CD14-positive monocyte (primary cell): ENCODE data around the gene DES. TPM values are rescaled to one million over a fixed set of nuclear protein-coding genes. Genes with fewer than 3 reads are reported as not detected.

Experiments used
- DNase-seq, 3 donors: peaks; one replicate each; pipeline ENCODE4 v3.0.0-alpha.2; 2011 to 2022
- H2AFZ ChIP-seq: 2 replicates; pipeline ENCODE4 v1.6.0; 2012; ENCODE audit warnings: mild to moderate bottlenecking, low read depth, low read length, inconsistent platforms; ENCODE audit not compliant: insufficient read depth, poor library complexity, severe bottlenecking
- H3K27ac ChIP-seq, 2 donors: 1 replicate in 1 of 2; 2 replicates in 1 of 2; pipeline ENCODE4 v1.5.1; 2012 to 2013; ENCODE audit warnings: low read length in 2 of 2, control low read depth in 1 of 2, inconsistent platforms in 1 of 2, low read depth in 1 of 2, mild to moderate bottlenecking in 1 of 2
- H3K27me3 ChIP-seq, 2 donors: one replicate each; pipeline versions ENCODE4 v1.6.0 to v1.6.1; 2011 to 2013; ENCODE audit warnings: low read length in 2 of 2; ENCODE audit not compliant: control insufficient read depth in 2 of 2, insufficient read depth in 2 of 2
- H3K36me3 ChIP-seq, 2 donors: replicated peaks in 1 of 2; 1 replicate in 1 of 2; 2 replicates in 1 of 2; pipeline versions ENCODE4 v1.5.1 to v1.6.1; 2012 to 2013; ENCODE audit warnings: low read length in 2 of 2, control low read depth in 1 of 2, inconsistent platforms in 1 of 2, mild to moderate bottlenecking in 1 of 2; ENCODE audit not compliant: insufficient read depth in 2 of 2, control insufficient read depth in 1 of 2
- H3K4me1 ChIP-seq, 2 donors: 1 replicate in 1 of 2; 2 replicates in 1 of 2; pipeline versions ENCODE4 v1.5.1 to v1.6.1; 2012 to 2013; ENCODE audit warnings: low read length in 2 of 2, control low read depth in 1 of 2, inconsistent platforms in 1 of 2, mild to moderate bottlenecking in 1 of 2, moderate library complexity in 1 of 2; ENCODE audit not compliant: insufficient read depth in 2 of 2, control insufficient read depth in 1 of 2
- H3K4me2 ChIP-seq: replicated peaks from 2 replicates; pipeline ENCODE3; 2012; ENCODE audit warnings: low read length, moderate library complexity, mild to moderate bottlenecking; ENCODE audit not compliant: poor library complexity, severe bottlenecking; ENCODE audit errors: extremely low read depth
- H3K4me3 ChIP-seq, 3 experiments: fragments of 200-600 bp in 1 of 3; sonication (generic) in 1 of 3; replicated peaks in 1 of 3; 1 replicate in 2 of 3; 2 replicates in 1 of 3; pipeline ENCODE4 v1.5.1; 2011 to 2013; ENCODE audit warnings: low read length in 3 of 3, mild to moderate bottlenecking in 3 of 3, control low read depth in 2 of 3, low read depth in 2 of 3, inconsistent platforms in 1 of 3, moderate library complexity in 1 of 3
- H3K79me2 ChIP-seq: 2 replicates; pipeline ENCODE4 v1.6.0; 2012; ENCODE audit warnings: mild to moderate bottlenecking, control low read depth, inconsistent platforms, low read length, moderate library complexity; ENCODE audit not compliant: insufficient read depth
- H3K9ac ChIP-seq: 2 replicates; pipeline ENCODE4 v1.6.0; 2017; ENCODE audit warnings: low read length, mild to moderate bottlenecking; ENCODE audit not compliant: insufficient read depth, poor library complexity, severe bottlenecking
- H3K9me3 ChIP-seq, 2 donors: replicated peaks in 1 of 2; 1 replicate in 1 of 2; 2 replicates in 1 of 2; pipeline versions ENCODE4 v1.5.1 to v1.6.1; 2012 to 2013; ENCODE audit warnings: low read length in 2 of 2, control low read depth in 1 of 2; ENCODE audit not compliant: control insufficient read depth in 1 of 2, insufficient read depth in 1 of 2
- H4K20me1 ChIP-seq: 2 replicates; pipeline ENCODE4 v1.6.0; 2012; ENCODE audit warnings: mild to moderate bottlenecking, low read length, control low read depth, moderate library complexity; ENCODE audit not compliant: insufficient read depth
- H3K27ac Mint-ChIP-seq, 7 donors: one replicate each; pipeline ENCODE4 v1.8.0; 2020; ENCODE audit warnings: mild to moderate bottlenecking in 7 of 7, mixed read lengths in 7 of 7, moderate library complexity in 6 of 7, inconsistent platforms in 2 of 7
- H3K27me3 Mint-ChIP-seq, 3 donors: one replicate each; pipeline ENCODE4 v1.8.0; 2021 to 2022; ENCODE audit warnings: low read depth in 3 of 3, mild to moderate bottlenecking in 3 of 3, mixed read lengths in 3 of 3, moderate library complexity in 3 of 3, inconsistent platforms in 1 of 3
- H3K36me3 Mint-ChIP-seq, 2 donors: one replicate each; pipeline ENCODE4 v1.8.0; 2020; ENCODE audit warnings: mixed read lengths in 2 of 2, inconsistent platforms in 1 of 2, mild to moderate bottlenecking in 1 of 2
- H3K4me1 Mint-ChIP-seq: one replicate; pipeline ENCODE4 v1.8.0; 2020; ENCODE audit warnings: mild to moderate bottlenecking, mixed read lengths
- H3K4me3 Mint-ChIP-seq, 2 donors: one replicate each; pipeline ENCODE4 v1.8.0; 2020; ENCODE audit warnings: mild to moderate bottlenecking in 2 of 2, mixed read lengths in 2 of 2, moderate library complexity in 1 of 2
- H3K9me3 Mint-ChIP-seq, 7 donors: one replicate each; pipeline ENCODE4 v1.8.0; 2020 to 2022; ENCODE audit warnings: mixed read lengths in 7 of 7, mild to moderate bottlenecking in 6 of 7, moderate library complexity in 6 of 7, inconsistent platforms in 2 of 7
- WGBS: methylation state at CpG from one replicate; pipeline ENCODE4 v1.1.5; 2013; ENCODE audit warnings: missing lambda C conversion rate; ENCODE audit not compliant: insufficient coverage; 5-methylcytosine and 5-hydroxymethylcytosine counted together
- intact Hi-C, 2 donors: fragments of 100-400 bp; cut with micrococcal nuclease; formaldehyde crosslinking; loops; one replicate each; pipeline versions ENCODE4 v1.15.0 to v1.15.1; 2023
- polyA plus RNA-seq, 3 donors: library from polyadenylated mRNA; depleted of rRNA in 1 of 3; unstranded in 2 of 3; stranded (reverse) in 1 of 3; fragments of 300-500 nt in 2 of 3; fragments of >200 nt in 1 of 3; fragmentation: Illumina TruSeq in 2 of 3; gene quantifications; 1 replicate in 2 of 3; 2 replicates in 1 of 3; pipeline ENCODE4 v1.2.3, GENCODE V29; 2012 to 2021
- TF ChIP-seq, protein P1 (sequence below): fragments of 200-600 bp; IDR thresholded peaks from one replicate; pipeline ENCODE4 v1.8.0; 2022; ENCODE audit warnings: antibody characterized with exemption, mild to moderate bottlenecking

The DES gene
- polyA plus RNA-seq, 3 donors = 2.4 to 4.0 (median 2.4) TPM

DNA sequence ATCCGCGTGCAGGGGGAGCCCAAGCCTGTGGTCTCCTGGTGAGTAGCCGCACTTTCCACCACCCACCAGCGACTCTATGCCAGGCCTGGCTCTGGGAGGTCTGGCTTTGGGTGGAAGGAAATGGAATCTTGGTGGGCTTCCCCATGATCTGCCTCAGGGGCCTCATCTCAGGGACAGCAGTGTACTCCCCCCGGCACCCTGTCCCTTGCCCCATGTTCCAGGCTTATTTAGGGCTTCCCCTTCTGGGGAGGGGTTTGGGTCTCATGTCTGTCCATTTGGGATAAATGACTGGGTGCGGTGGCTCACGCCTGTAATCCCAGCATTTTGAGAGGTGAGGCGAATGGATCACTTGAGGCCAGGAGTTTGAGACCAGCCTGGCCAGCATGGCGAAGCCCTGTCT, 44.2 kb downstream of the DES start:
- H3K4me1 Mint-ChIP-seq = no peaks in the 10 kb centered on the region
- WGBS = 100% methylated on average over 1 of the region's 9 CpGs
- no peaks in the 10 kb centered on the region for H3K27me3 ChIP-seq
- H3K4me1 ChIP-seq = no peaks in the 10 kb centered on the region
- no peak overlapping the region for H3K4me3 ChIP-seq
- no peaks in the 10 kb centered on the region for H3K36me3 ChIP-seq
- DNase-seq = no peak
- H3K4me2 ChIP-seq = no peak overlapping the region
- no peaks in the 10 kb centered on the region for H3K9me3 ChIP-seq
- no peak overlapping the region for H3K27ac ChIP-seq
- H3K9me3 Mint-ChIP-seq = peaks cover 0 to 2% (median 0%) of the 10 kb centered on the region in 7 donors
- H2AFZ ChIP-seq = no peak overlapping the region
- no peak overlapping the region for H3K27ac Mint-ChIP-seq
- H3K4me3 Mint-ChIP-seq = no peak overlapping the region
- H3K79me2 ChIP-seq = no peaks in the 10 kb centered on the region
- TF ChIP-seq, protein P1, sequence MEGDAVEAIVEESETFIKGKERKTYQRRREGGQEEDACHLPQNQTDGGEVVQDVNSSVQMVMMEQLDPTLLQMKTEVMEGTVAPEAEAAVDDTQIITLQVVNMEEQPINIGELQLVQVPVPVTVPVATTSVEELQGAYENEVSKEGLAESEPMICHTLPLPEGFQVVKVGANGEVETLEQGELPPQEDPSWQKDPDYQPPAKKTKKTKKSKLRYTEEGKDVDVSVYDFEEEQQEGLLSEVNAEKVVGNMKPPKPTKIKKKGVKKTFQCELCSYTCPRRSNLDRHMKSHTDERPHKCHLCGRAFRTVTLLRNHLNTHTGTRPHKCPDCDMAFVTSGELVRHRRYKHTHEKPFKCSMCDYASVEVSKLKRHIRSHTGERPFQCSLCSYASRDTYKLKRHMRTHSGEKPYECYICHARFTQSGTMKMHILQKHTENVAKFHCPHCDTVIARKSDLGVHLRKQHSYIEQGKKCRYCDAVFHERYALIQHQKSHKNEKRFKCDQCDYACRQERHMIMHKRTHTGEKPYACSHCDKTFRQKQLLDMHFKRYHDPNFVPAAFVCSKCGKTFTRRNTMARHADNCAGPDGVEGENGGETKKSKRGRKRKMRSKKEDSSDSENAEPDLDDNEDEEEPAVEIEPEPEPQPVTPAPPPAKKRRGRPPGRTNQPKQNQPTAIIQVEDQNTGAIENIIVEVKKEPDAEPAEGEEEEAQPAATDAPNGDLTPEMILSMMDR = no peak
- H3K9ac ChIP-seq = no peak overlapping the region
- H3K27me3 Mint-ChIP-seq = peaks cover 2 to 7% (median 7%) of the 10 kb centered on the region in 3 donors
- intact Hi-C loops = loop anchor here in 1 of 2 donors (5.0 kb wide), 1 partner anchor 65 kb away; no protein-coding TSS in a partner anchor
- no peaks in the 10 kb centered on the region for H3K36me3 Mint-ChIP-seq
- no peaks in the 10 kb centered on the region for H4K20me1 ChIP-seq

DNA sequence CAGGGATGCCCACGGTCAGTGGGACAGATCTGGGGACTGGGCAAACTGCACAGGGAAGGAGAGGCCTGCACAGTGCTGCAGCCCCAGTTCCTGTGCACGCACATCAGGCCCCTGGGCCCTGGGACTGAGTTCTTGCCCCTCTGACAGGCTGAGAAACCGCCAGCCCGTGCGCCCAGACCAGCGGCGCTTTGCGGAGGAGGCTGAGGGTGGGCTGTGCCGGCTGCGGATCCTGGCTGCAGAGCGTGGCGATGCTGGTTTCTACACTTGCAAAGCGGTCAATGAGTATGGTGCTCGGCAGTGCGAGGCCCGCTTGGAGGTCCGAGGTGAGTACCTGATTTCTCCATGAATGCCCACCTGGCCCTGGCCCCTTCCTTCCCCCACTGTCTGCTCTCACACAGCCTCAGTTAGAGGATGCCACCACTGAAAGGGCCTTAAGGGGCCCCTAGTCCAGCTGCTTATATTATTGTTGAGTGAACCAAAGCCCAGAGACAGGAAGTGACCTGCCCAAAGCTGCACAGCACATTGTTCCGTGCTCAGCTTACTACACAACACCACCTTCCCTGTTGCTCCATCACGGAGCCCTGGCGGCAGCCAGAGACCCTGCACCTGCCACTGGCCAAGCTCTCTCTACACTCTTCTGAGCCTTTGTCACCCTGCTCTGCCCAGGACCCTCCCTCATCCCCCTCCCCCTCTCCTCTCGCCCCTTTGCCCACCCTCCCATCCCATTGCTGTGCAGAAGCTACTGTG, 46.3 kb downstream of the DES start:
- Mint-ChIP-seq H3K4me3 (no peak overlapping the region), H3K27me3 (peaks cover 2 to 5% (median 4%) of the 10 kb centered on the region in 3 donors), H3K9me3 (peaks cover 0 to 2% (median 0%) of the 10 kb centered on the region in 7 donors)

More for the DNA sequence above, 46.3 kb downstream of the DES start:
- H3K36me3 Mint-ChIP-seq = no peaks in the 10 kb centered on the region
- Histone ChIP-seq H3K4me1 (no peaks in the 10 kb centered on the region), H3K27ac (no peak overlapping the region), H4K20me1 (no peaks in the 10 kb centered on the region), H3K4me2 (no peak overlapping the region), H3K27me3 (no peaks in the 10 kb centered on the region), H3K4me3 (no peak overlapping the region), H3K9me3 (no peaks in the 10 kb centered on the region), H3K36me3 (no peaks in the 10 kb centered on the region), H2AFZ (no peak overlapping the region), H3K9ac (no peak overlapping the region), H3K79me2 (no peaks in the 10 kb centered on the region)
- TF ChIP-seq, protein P1 = no peak
- DNase-seq = no peak
- no peaks in the 10 kb centered on the region for H3K4me1 Mint-ChIP-seq
- intact Hi-C loops = loop anchor here in 1 of 2 donors (5.0 kb wide), 1 partner anchor 63 kb away; no protein-coding TSS in a partner anchor
- no peak overlapping the region for H3K27ac Mint-ChIP-seq
- WGBS = 97% methylated on average over 18 of the region's 21 CpGs
